WI38 (cell line): ENCODE measurements around the gene COG3.

Experiments used
- H3K4me3 ChIP-seq: 2 replicates; pipeline ENCODE4 v1.5.1; 2011; ENCODE audit warnings: low read depth, mild to moderate bottlenecking, control low read depth, low read length
- TF ChIP-seq, protein P1 (sequence below): IDR thresholded peaks from 2 replicates; pipeline ENCODE4 v1.5.1; 2012; ENCODE audit warnings: low read depth, mild to moderate bottlenecking, control low read depth, low read length

The COG3 gene

DNA sequence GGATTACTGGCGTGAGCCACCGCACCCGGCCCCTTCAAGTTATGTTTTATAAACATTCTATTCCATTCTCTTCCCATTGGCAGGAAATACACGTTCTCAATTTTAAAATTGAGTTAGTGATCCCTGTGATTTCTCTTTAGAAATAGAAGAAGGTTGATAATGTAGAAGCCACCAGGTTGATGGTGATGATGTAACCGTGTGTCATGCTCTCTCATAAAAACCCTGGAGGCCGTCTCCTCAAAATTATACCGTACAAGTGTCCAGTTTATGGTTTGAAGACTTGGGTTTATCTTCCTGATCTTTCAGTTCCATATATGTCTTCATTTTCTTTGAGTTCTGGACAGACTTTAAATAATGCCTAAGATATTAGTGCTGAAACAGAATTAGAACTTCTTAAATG lies 32.2 kb downstream of the COG3 start:
- TF ChIP-seq, protein P1, sequence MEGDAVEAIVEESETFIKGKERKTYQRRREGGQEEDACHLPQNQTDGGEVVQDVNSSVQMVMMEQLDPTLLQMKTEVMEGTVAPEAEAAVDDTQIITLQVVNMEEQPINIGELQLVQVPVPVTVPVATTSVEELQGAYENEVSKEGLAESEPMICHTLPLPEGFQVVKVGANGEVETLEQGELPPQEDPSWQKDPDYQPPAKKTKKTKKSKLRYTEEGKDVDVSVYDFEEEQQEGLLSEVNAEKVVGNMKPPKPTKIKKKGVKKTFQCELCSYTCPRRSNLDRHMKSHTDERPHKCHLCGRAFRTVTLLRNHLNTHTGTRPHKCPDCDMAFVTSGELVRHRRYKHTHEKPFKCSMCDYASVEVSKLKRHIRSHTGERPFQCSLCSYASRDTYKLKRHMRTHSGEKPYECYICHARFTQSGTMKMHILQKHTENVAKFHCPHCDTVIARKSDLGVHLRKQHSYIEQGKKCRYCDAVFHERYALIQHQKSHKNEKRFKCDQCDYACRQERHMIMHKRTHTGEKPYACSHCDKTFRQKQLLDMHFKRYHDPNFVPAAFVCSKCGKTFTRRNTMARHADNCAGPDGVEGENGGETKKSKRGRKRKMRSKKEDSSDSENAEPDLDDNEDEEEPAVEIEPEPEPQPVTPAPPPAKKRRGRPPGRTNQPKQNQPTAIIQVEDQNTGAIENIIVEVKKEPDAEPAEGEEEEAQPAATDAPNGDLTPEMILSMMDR, result no peak

DNA sequence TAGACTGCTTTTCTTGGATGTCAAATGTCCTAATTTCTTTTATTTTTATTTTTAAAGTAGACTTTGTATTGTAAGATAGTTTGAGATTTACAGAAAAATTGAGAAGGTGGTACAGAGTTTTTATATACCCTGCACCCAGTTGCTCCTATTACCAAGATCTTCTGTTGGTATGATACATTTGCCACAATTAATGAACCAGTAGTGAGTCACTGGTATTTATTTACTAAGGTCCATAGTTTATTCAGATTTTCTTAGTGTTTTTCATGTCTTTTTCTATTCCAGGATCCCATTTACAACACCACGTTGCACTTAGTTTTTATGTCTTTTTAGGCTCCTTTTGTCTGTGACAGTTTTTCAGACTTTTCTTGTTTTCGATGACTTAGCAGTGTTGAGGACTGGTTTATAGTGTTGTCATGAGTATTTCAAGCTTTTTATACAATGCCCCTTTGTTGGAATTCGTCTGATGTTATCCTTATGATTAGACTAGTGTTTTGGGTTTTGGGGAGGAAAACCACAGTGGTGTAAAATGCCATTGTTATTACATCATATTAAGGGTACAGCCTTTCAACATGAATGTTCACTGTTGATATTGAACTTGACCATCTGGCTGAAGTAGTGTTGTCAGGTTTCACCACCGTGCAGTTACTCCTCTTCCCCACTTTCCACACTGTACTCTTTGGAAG lies 35.9 kb downstream of the COG3 start:
- TF ChIP-seq, protein P1, result no peak
- 0 out of 2 replicates have a peak overlapping the region, but pooled peaks have one; percentile 17 for H3K4me3 ChIP-seq

More for the DNA sequence above, 32.2 kb downstream of the COG3 start:
- no peak overlapping the region for H3K4me3 ChIP-seq

DNA sequence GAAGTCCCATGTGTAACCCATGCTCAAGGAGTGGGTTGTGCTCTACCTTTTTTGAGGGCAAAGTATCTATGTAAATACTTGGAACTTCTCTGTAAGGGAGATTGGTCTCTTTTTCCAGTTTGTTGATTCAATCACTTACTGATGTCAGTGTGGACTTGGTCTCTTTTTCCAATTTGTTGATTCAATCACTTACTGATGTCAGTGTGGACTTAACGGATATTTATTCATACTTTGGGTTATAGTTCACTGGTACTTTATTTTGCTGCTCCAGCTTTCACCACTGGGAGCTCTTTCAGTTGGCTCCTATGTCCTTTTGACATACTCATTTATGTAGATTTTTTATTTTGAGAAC lies 36.4 kb downstream of the COG3 start:
- TF ChIP-seq, protein P1, result no peak
- H3K4me3 ChIP-seq, result no peak overlapping the region

DNA sequence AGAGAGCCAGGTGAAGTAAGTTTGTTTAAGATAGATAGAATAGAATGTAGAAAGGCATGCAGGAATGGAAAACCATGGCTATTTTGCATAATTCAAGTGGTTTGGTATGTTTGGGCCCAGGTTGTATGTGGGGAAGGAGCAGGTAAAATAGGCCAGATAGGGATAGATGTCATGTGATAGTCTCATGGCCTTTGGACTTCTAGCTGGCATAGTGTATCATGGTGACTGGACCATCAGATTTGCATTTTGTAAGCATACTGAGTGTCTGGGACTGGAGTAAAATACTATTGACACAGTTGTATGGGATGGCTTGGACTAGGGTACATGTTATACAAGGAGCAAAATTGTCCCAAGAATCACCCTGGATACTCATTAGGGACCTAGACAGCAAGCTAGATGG lies 38.9 kb downstream of the COG3 start:
- H3K4me3 ChIP-seq, result no peak overlapping the region
- TF ChIP-seq, protein P1, result no peak

GRCh38 chr13:45506811-45507210 lies 42.1 kb downstream of the COG3 start:
- TF ChIP-seq, protein P1, result no peak
- no peak overlapping the region for H3K4me3 ChIP-seq

GRCh38 chr13:45508776-45509175 lies 44.0 kb downstream of the COG3 start:
- H3K4me3 ChIP-seq, result no peak overlapping the region
- TF ChIP-seq, protein P1, result no peak

DNA sequence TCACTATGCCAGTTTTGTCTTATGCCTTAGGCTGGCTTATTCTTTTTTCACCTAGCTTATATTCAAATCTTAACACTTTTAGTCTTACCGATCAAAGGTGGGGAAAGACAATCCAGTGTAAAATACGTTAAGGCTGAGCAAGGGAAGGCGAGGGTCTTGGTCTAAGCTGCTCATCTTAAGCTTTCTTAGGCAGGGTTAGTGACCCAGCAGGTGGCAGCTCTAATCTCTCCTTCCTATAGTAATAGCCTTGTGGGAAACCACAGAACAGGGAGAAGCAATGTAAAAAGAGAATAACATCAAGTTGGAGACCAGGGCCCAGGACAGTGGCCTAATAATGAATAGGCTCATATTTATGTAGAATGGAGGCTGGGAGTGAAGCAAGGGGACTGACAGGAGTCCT lies 45.9 kb downstream of the COG3 start:
- no peak overlapping the region for H3K4me3 ChIP-seq
- TF ChIP-seq, protein P1, result no peak
